NCI-H2081 treated with DMSO at 0.1 percent for 48 hours (cell line): ENCODE results near the gene GFRA4.

ENCODE experiments used
- DNase-seq: peaks from one replicate; lab custom pipeline; 2025; lab: John Stamatoyannopoulos, UW

The GFRA4 gene

DNA sequence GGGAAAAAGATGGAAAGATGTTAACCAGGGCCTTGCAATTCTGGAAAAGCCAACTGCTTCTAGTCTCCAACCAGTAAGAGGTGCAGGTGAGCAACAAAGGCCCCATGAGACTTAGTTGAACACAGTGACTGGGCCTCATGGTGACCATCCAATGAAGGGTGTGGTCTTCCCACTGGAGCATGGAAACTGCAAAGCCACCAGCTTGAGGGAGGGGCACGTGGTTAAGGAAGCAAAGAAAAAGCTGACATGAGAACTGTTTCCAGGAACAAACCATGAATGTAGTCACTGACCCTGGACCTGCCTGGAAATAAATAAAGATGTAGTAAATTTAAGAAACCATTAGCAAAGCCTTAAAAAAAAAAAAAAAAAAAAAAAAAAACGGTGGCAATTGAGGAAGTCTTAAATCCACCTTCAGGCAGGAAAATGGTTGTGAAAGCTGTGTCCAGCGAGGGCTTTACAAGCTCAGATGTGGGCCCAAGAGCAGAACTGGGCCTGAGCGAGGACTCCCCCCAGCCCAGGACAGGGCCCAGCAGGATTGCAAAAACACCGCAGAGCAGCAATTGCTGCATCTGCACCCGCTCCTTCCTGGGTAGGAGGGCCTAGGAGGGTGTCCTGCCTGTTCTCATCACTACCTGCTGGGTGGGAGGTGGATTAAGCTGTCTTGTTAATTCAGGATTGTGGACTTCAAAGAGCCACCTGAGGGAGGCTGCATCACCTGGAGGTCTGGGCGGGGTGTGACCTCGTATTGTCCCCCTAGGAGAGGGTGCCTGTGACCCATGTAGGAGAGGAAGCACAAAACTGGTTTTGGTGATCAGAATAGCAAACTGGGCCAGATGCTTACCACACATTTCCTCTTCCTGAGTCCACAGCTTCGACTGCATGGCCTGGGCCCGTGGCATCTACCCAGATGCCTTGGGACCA is 10.3 kb downstream of the GFRA4 start:
- no peak for DNase-seq

DNA sequence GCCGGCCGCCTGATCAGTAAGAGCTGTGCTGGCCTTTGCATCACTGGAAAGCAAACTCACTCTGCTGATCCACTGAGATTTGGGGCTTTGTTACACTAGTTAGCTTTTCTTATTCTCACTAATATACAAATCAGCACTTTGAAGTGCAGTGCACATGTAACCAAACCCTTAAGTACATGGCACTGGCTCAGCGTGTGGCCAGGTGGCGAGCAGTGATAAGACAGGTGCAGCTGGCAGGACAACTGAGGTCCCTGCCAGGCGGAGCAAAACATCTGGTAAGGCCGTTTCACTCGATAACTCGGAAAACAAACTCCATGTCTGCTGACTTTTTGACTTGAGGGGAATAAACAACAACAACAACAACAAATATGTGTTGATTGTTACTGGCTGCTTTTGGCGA is 11.0 kb downstream of the GFRA4 start:
- no peak for DNase-seq

DNA sequence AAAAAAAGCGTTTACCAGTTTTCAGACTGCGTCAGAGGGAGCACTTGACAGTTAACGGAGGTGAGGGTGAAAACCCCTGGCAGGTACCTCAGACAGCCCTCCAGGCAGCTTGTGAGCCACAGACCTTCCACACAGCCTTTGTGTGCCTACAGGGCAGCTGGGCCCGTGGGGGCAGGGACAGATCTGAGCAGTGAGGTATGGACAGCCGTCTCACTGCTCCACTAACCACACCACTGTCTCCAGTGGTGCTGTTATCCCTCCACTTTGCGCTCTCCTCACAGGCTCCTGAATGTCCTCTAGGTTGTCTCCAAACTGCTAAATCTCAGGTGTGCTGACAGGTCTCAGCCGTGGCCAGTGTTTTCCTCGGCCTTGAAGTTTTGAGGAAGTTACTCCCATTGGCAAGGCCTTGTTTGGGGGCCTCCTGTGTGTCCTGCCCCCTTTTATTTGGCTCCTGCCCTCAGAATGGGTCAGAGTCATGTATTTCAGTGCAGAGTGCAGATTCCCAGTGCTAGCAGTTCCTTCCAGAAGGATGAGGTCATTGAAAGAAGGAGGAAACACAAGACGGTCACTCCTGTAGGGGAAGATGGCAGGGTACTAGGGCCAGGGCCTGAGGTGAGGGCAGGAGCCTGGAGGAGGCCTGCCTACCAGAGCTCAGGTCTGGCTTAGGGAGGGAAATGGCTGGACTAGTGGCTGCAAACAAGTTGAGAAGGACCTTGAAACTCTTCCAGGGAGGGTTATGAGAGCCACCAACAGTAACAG is 11.8 kb downstream of the GFRA4 start:
- DNase-seq, result no peak

DNA sequence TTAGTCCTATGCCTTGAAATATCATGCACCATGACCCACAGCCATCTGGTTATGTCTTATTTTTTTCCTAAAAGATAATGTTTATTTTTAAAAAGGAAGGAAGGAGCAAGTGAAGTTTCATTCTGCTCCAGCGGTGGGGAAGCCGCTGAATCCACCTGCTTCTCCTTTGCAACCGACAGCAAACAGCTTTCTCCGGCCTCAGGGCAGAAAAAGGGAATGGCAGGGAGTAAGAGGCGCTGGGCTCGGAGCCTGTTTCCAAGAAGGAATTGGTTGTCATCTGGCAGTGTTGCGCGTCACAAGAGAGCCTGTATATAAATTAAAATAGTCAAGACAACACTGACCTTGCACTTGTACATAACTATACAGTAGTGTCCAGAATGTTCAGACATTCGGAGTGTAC is 14.2 kb downstream of the GFRA4 start:
- no peak for DNase-seq

DNA sequence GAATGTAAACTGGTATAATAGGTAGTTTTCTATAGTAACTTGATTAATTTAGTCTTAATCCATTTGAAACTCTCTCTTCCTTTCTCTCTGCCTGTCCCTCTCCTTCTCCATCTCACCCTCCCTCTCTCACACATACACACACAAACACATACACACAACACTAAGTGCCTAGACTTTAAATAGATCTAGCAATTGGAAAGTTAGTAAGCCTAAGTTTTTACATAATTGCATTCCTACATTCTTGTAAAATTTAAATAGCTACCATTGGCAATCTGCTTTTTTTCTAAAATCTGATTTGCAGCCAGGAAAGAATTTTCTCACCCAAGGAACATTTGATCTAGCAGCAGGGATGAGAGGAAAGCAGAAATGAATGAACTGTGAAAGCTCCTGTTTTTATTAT is 15.7 kb downstream of the GFRA4 start:
- no peak for DNase-seq

DNA sequence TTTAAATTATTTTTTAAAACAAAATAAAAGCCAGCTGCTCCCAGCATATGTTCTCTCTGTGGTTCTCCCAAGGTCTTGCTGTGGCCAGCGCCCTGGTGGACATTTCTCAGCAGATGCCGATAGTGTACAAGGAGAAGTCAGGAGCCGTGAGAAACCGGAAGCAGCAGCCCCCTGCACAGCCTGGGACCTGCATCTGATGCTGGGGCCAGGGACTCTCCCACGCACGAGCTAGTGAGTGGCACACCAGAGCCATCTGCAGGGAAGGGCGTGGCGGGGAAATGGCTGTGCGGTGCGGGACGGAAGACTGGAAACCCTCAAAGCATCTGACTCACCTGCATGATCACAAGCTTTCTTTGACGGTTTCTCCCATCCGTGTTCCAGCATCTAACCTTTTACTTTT is 16.5 kb downstream of the GFRA4 start:
- DNase-seq, result no peak

DNA sequence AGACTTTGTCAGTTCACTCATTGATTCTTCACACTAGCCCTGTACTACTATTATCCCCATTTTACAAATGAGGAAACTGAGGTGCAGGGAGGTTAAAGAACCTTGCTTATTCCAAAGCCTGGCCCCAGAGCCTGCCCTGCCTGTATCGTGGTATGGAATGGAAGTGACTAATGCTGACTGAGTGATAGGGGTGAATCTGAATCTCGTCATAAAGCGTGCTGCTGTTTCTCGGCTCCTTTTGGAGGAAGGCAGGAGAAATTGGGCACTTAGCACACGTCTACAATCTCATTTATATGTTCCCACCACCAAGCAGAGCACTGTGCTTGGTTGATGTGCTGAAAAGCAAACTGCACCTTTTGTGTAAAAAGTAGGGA is 17.1 kb downstream of the GFRA4 start:
- DNase-seq, result no peak

DNA sequence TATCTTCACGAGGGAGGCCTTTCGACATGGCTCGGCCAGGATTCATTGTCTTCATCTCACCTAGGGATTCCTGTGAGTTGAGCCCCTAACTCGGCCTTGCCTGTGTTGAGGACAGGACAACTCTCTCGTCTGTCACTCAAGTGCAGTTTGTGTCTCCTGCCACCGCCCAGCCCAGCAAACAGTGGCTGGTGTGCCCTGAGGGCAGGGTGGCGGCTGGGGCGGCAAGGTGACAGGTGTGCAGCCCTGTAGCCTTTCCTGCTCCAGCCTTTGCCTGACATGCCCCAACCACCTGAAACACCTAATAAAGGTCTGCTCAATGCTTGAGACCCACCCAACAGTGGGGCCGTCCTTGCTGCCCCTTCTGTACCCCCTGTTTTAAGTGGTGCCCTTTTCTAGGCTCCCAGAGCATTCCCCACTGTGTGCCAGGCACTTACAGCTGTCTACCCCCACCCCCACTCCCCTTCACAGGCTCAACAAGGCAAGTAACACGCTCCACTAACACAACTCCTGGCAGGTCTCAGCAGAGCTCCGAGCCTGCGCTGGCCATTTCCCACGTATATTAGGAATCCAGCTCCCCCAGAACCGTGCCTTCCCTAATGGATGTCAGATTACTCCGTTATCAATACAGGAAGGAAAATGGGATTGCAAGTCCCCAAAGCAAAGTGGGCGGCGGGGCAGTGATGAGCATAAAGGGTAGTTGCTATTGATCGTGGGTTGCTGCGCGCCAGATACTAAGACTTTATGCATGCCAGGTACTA is 17.7 kb downstream of the GFRA4 start:
- DNase-seq, result no peak

DNA sequence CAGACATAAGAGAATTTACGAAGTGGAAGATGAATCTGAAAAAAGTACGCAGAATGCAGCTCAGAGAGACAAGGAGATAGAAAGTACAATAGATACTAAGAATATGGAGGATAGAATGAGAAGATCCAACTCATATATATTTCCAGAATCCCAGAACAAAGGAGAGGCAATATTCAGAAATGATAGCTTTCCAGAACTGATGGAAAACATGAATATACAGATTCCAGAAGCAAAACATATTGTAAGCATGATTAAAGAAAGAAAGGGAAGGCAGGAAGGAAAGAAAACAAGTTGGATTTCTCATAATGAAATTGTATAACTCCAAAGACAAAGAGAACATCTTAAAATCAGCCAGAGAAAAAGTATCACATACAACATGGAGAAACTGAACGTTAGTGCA is 22.9 kb downstream of the GFRA4 start:
- DNase-seq, result no peak

DNA sequence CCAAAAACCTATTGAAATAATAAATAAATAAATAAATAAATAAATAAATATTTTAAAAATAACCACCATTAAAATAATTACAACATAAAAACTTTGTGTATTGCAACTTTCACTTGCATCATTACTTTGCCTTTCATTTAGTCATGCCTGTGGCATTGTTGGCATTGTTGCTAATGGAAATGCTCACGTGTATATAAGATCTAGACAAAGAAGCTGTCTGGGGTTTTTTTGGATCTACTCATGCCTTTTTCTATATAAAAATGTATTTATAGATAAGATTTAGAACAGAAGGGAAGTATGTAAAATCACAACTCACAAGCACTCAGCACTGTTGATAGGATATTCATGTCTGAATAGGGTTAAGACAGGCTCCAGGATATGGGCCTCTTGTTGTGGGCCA is 27.9 kb downstream of the GFRA4 start:
- no peak for DNase-seq

DNA sequence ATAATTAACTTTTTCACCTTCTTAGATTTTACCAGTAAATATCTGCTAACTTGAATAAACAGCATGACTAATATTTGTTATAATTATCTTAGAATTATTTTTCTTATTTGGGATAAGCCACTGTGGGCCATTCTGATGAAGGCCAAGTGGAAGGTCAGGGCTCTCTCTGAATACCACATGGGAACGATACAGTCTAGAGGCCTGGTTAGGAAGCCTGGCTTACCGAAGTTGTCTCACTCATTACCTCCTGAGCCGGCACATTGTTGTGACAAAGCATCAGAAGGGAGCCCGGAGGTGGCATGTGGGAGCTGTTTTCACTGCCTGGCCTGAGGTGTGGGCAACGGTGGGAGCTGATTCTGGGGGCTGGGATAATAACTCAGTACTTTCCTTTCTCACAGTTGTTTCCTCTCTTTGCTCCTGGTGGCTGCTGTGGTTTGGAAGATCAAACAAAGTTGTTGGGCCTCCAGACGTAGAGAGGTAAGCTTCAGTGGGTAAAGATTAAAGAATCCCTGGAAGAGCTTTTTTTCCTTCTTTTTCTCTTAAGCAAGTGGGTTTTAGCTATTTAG is 29.2 kb downstream of the GFRA4 start:
- DNase-seq, result no peak

DNA sequence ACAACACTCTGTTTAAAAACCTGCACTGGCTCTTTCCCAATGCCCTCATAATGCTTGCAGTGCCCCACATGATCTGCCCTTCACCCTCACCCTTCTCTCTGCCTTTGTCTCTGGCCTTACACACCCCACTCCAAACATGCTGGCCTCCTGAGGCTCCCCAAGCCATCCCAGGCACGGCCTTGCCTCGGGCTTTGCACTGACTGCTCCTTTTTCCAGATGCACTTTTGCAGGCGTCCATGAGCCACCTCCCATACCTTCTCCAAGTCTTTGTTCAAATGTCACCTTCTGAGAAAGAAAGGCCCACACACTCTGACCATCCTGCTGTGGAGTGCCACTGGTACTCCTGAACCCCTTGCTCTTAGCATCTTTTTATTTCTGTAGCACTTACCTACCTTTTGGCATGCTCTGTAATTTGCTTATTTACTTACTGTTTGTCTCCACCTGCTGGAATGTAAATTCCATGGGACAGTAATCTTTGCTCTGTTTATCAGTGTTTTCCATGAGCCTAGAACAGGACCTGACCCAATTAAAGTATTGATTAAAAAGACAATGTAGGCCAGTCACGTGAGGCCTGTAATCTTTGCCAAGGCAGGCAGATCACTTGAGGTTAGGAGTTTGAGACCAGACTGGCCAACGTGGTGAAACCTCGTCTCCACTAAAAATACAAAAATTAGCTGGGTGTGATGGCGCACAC is 30.7 kb downstream of the GFRA4 start:
- DNase-seq, result no peak

DNA sequence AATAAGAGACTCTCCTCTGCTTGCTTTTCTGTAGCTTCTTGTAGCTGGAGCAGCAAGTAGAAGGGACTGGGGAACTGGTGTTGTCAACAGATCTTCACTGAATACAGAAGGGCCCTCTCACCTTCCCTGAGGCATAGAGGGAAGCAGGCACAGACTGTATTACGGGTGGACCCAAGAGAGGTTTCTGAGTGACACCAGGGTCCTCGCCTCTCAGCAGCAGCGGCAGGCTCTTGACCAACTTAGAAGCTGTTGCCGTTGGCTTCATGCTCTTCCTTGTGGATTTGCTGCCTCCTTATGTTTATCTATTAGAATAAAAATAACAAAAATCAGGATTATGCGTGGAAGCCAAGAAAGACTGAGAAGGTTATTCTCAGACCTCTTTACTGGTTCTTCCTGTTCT is 31.7 kb downstream of the GFRA4 start:
- DNase-seq, result no peak

DNA sequence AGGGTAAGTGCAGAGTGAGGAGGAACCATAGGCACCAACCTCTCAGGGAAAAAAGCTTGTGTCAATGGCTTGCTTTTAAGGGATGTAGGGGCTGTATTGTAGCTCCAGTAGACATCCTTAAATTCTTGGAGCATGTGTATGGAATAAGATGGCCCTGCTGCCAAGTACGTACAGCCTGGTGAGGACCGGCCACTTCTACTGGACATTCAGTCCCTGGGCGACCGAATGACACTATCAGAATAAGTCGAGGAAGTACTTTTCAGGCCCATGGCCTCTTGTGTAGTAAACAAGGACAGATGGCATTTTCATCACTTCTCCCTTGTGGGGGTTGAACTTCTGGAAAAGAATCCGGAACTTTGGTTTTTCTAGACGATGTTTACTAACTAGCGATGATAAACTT is 32.8 kb downstream of the GFRA4 start:
- no peak for DNase-seq

DNA sequence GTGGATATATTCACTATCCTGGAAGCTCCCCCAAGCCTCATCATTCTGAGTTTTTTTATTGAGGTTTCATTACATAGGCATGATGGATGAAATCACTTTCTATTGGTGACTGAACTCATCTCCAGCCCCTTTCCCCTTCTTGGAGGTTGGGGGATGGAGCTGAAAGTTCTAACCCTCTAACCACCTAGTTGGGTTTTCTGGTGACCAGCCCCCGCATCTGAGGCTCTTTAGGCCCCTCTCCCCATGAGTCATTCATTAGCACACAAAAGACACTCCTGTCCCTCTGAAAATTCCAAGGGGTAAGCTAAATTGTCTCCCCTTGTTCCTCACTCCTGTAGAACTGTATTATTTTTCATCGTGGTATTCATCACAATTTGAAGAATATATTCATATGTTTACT is 33.3 kb downstream of the GFRA4 start:
- DNase-seq, result no peak

DNA sequence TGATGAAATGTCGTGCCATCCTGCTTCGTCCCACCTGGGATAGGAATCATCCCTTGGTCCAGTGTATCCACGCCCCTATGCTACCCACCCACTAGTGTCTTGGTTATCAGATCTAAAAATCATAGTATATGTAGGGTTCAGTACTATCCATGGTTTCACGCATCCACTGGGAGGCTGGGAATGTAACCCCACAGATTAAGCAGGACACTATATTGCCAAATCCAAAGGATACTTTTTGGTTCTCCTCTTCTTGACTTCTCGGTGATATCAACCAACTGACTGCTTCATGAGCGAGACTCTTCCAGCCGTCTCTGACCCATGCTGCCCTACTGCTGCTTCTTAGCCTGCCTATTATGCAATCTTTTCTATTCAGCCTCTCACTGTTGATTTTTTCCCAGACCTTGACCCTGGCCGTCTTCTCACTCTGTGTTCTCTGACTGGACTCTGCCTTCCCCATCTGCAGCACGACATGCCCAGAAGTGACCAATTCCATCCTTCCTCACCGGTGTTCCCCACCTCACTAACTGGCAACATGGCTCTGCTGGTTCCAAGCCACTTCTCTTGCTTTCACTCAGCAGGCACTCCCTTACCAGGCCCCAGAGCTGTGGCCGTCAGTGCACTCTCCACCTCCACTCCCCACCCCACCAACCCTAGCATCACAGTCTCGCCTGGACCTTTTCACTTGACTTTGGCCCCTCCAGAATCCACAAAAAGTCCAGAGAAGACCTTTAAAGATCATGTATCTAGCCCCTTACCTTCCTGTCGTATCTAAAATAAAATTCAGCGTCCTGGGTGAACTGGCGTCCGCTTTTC is 34.5 kb downstream of the GFRA4 start:
- no peak for DNase-seq

DNA sequence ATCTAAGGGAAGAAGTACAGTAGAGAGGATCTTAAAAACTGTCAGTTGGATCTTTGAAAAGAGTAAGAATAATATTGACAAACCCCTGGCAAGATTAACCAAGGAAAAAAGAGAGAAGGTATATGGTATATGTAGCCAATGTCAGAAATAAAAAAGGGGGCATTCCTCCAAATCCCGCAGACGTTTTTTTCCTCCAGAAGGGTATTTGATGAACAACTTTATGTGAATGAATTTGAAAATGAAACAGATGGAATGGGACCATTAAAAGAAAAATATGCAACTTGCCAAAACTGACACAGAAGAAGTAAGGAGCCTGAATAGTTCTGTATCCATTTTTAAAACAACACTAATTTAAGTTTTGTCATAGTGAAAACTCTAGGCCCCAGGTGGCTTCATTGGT is 35.7 kb downstream of the GFRA4 start:
- DNase-seq, result no peak

DNA sequence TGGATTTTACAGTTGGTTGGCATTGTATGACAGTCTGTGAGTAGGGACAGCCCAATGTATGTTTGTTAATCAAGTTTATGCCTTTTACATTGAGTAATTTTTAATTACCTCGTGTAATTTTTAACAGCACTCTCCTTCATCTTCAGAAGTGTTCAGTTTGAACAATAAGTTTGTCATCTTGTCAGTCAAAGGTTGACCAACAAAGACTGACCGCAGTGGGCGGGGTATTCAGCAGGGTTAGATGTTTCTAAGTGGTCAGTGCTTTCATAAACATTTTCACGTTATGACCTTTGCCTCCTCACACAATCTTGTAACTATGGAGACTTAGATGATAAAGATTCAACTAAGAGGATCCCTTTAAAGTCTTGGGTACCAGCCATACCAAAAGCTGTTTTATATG is 40.8 kb downstream of the GFRA4 start:
- DNase-seq, result no peak

DNA sequence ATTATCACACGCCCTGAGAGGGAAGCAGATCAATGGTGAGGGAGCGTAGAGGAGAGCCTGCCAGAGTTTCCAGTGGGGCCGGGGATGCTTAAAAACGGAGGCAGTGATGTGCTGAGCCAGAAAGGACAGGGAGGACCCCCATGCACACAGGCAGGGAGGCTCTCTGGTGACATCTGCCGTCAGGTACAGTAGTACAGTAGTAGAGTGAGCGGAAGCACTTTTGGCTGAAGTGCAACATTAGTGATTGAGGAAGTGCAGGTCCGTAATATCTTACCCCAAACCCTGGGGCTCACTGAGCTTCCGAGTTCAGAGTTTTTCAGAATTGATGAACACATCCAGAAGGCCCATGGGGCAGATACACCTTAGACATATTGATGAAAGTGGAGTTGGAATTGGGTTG is 42.1 kb downstream of the GFRA4 start:
- no peak for DNase-seq

DNA sequence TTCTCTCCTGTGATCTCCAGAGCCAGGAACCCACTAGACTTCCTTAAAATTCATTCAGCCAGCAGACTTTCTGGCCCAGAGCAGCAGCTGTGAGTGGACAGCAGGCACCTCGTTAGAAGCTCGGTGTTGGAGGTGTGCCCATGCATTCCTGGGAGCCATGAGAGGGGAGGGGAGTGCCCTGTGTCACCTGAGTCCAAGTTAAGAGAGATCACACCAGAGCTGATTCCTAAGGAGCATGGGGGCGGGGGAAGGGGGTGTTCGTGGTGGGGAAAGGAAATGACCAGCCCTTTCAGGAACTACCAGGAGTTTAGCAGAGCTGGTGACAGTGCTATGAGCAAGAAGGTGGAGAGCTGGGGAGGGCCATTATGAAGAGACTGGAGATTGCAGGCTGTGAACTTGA is 46.9 kb downstream of the GFRA4 start:
- DNase-seq, result no peak
